OCI-LY1 (cell line): ENCODE data around the gene EGR4.

Source experiments
- EZH2 ChIP-seq: fragments of 200-600 bp; sonication (generic), shearing (Covaris generic); IDR thresholded peaks from 2 replicates; pipeline ENCODE4 v1.8.0; 2017; ENCODE audit warnings: borderline replicate concordance, mixed run types, mild to moderate bottlenecking, antibody characterized with exemption, low read length, moderate library complexity, mixed read lengths
- TF ChIP-seq, protein P1 (sequence below): fragments of 200-600 bp; sonication (generic), shearing (Covaris generic); IDR thresholded peaks from 2 replicates; pipeline ENCODE4 v1.5.1; 2017; ENCODE audit warnings: mild to moderate bottlenecking, antibody characterized with exemption, low read length, moderate library complexity, mixed read lengths

DNA sequence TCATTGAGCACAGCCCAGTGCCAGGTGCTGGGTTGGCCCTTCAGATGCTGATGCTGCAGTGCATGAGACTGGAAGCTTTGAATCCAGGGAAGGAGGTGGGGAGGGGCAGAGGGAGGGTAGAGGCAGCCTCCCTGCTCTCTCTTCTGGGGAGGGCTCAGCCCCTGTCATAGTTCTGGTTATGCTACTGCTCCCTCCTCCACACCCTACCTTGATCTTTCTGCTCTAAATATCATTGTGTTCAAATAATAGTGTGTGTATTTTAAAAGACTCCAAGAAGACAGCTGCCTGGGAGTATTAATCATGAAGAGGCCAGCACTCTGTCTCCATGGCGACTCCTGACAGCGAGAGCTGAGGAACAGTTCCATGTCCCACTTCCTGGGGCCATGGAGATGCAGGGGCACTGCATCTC lies 3.8 kb upstream of the EGR4 start:
- TF ChIP-seq, protein P1, sequence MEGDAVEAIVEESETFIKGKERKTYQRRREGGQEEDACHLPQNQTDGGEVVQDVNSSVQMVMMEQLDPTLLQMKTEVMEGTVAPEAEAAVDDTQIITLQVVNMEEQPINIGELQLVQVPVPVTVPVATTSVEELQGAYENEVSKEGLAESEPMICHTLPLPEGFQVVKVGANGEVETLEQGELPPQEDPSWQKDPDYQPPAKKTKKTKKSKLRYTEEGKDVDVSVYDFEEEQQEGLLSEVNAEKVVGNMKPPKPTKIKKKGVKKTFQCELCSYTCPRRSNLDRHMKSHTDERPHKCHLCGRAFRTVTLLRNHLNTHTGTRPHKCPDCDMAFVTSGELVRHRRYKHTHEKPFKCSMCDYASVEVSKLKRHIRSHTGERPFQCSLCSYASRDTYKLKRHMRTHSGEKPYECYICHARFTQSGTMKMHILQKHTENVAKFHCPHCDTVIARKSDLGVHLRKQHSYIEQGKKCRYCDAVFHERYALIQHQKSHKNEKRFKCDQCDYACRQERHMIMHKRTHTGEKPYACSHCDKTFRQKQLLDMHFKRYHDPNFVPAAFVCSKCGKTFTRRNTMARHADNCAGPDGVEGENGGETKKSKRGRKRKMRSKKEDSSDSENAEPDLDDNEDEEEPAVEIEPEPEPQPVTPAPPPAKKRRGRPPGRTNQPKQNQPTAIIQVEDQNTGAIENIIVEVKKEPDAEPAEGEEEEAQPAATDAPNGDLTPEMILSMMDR = no peak
- TF ChIP-seq EZH2 = no peak
